ENCODE measurements around the gene MRO.

DNA sequence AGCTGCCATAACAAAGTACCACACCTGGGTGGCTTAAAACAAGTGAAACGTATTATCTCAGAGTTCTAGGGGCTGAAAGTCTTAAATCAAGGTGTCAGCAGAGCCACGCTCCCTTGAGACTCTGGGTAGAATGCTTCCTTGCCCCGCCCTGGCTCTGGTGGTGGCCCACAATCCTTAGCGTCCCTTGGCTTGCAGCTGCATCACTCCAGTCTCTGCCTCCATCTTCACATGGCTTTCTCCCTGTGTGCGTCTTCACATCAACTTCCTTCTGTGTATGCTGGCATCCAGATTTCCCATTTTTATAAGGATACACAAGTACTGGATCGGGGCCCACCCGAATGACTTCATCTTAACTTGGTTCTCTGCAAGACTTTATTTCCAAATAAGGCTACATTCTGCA, 62.5 kb downstream of the MRO start:
- no peak for TF ChIP-seq POLR2A (IDR thresholded peaks at IDR 0.05; ENCODE audit: low read depth, low read length)
- TF ChIP-seq TAF1 (IDR thresholded peaks at IDR 0.05; ENCODE audit: borderline replicate concordance, low read depth, low read length) = no peak
- TF ChIP-seq POLR2AphosphoS5 (IDR thresholded peaks at IDR 0.05; ENCODE audit: low read depth, low read length) = no peak
